Suppressor macrophage treated with lipopolysaccharide for 1 hour (primary cell): ENCODE results near the gene PPIC.
"Not testable (repeated sequence)": the region's sequence is repeated elsewhere in the genome, so short reads cannot be mapped to it uniquely, and the experiment has no call there.

Experiments
- DNase-seq, 3 donors: peaks; one replicate each; pipeline ENCODE4 v3.0.0-alpha.2; 2020 to 2022

The PPIC gene

DNA sequence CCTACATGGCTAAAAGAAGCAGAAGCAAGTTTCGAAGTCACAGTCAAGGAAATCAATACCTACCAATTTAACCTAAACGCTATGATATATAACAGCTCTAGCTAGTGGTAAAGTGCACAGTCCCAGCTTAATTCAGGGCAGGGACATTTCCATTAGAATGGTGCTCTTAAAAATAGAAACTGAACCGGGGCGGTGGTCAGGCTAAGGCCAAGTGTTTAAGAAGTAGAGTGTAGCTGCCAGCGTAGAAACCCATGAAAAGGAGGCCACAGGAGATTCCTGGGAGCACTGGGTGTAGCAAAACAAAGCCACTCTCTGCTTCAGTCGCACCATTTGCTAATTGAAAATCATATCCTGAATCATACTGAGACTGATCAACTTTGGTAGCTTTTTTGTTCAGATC, 28.8 kb downstream of the PPIC start:
- DNase-seq, result no peak

DNA sequence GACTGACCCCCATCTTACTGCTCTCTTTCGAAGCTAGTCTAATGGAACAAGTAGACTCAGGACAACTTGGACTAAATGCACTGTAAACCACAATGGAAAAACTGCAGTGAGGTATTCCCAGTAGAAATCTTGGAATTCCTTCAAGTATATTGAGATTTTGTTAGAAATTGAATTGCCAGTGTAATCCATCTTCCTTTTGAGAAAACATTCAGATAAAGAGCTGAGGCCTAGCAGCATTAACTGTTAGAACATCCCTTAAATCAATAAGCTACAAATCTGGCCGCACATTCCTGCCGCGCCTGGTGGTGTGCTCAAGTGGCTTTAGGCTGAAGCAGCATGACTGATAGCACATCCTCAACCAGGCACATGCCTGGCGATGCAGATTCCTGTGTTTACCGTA, 29.3 kb downstream of the PPIC start:
- DNase-seq, result no peak

DNA sequence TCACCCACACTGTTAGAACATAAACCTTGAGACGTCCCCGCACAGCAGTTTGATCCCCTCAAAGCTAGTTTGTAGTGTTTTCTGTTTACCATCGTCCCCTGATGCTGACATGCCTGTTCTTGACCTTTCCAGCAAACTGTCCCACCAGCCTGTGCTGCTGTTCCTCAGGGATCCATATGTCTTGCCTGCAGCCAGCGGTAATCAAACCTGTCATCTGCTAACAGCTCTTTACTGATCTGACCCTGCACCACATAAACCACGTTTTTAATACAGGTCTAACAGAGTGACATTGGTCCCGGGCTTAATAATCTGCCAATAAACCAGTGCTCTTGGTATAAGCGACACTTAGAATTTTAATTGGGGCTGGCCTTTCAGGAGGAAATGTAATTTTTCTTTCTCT, 34.7 kb downstream of the PPIC start:
- DNase-seq, result no peak

DNA sequence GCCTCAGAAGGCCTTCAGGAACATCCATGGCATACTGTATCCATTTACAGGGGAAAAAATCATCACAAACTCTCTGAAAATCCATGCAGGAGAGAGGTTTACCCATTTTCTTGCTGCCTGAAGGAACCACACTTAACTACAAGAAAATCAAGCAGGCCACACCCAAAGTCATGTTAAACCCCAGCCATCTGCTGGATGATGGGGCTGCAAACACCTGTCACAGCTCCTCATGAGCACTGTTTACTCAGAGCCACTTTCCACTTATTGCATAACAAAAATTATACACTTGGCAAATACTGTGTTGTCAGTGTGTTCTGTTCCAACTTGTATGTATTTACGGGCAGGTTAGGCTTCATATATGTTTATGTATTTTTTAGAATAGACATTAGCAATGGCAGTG, 35.8 kb downstream of the PPIC start:
- DNase-seq, result no peak

DNA sequence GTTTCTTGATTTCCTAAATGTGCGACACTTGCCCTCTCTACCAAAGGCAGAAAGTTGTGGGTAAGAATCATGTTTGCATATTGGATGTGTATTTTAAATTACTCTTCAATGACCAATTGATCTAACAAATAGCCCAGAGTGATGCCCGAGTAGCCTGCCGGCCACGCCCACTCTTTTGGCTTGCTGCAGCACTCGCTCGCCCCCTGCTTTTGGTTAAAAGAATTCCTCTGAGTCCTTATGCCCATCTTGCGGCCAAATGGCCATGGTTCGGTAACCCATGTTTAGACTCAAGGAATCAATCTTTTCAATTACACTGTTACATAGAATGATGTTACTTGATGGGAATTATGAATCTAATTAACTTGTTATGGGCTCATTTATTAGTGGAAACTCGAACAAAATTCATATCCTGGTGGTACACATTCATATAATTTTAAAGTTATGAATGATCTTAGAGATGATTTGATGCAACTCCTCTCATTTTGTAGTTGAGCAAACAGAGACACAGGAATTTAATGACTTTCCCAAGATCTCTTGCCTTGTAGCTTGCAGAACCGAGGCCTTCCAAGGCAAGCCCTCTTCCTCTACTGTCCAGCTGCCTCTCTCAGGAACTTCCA, 36.5 kb downstream of the PPIC start:
- DNase-seq, result peak; percentile 66 to 80 (median 67)

DNA sequence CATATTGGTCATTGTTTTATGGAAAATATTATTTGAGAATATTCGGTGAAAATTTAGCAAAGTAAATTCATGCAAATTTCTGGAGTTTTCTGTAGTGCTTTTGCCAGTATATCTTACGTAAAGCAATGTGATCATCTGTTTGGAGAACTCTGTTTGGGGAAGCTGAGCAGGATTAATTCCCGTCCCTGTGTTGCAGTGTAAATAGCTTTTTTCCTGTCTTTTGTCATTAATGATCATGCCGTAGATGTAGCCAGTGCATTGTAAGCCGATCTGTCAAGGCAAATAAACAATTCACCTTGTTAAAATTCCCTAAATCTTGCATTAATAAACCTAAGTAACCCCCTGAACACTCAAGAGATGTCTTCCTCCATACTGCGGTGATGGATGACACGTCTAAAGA, 39.2 kb downstream of the PPIC start:
- peak in 1 of 3 donors; percentile 2 for DNase-seq

DNA sequence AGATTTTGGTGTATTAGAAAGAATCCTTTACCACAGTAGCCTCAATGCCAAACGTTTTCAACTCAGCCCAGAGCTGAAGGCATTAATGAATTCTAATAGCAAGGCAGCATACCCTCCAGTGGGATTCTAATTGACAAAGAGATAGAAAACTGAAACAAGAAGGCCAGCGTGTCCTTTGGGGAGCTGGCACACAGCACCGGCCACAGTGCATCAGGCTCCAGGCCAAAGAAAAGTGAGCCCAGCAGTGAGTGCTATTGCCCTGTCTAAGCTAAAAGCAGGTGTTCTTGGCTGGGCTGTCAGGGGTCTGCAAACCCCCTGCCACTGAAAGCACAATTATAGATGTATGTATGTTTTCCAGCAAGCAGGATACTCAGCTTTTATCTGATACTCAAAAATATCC, 40.4 kb downstream of the PPIC start:
- no peak for DNase-seq

DNA sequence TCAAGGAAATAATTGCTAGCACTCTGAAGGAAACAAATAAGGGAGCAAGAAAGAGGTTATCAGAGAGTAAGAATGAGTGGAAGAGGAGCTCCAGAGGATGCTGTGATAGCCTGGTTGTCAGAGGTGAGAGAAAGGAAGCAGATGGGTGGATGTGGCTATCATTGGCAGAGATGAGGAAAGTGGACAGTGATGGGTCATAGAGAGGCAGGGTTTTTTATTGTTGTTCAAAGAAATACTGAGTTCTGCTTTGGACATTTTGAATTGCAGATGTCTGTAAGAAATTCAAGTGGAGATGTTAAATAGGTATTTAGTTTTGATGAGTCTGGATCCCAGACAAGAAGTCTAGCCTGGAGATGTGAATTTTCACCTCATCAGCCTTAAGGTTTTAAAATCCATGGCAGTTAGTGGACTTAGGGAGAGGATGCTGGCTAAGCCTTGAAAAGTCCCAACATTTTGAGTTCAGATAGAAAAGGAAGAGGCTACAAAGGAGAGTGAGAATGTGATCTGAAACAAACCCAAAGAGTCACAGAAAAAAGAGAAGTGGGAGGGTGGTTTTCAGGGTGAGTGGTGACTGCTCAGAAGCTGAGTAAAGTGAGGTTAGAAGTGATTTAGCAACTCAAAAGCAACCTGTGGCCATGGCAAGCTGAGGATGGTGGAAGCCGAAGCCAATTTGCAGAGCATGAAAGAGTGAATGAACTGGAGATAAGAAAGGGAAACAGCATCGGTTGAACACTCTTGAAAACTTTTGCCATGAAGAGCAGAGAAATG, 50.4 kb downstream of the PPIC start:
- peak in 2 of 3 donors; percentile 2 to 3 for DNase-seq

DNA sequence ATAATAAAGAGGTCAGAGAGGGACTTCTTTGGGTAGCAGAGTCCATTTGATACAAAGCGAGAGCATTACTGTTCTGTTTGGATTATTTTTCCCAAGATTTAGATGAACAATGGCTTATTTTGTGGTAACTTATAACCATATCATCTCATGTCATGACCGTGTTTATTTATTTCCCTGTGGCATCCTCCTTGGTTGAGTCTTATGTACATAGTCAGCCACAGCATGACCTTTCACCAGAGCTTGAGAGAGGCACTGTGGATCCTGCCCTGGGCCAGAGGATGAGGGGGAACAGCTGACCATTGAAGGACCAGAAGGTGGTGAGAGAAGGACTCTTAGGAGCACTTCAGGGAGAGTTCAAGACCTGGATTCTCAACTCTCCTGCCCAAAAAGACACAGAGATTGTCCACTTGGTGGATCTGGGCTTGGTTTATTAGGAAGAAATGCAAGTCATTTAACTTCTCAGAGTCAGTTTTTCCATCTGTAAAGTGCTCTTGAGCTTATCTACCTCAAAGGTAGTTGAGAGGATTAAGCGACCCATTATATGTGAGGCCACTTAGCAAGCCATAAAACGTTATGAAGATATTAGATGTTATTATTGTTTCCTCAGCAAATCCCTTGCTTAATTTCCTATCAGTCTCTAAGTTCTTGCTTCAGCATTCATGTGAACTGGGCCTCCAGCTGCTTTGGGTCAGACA, 51.4 kb downstream of the PPIC start:
- no peak for DNase-seq

DNA sequence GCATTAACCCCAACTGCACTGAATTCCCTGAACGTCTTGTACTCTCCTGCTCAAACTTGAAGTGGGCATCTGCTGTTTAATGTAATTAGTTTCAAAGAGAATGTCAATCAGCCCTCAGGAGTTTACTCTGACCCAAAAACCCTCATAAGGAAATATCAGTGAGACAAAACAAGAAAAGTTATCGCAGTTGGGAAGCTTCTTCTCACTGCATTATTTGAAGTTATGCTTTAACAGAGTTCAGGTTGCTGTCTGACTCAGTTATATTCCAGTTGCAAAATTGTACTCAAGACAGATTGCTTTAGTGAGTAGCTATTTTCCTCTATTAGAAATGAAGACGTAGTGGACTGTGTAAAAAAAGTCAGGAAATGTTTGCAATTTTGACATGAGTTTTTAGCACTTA, 52.1 kb downstream of the PPIC start:
- no peak for DNase-seq

DNA sequence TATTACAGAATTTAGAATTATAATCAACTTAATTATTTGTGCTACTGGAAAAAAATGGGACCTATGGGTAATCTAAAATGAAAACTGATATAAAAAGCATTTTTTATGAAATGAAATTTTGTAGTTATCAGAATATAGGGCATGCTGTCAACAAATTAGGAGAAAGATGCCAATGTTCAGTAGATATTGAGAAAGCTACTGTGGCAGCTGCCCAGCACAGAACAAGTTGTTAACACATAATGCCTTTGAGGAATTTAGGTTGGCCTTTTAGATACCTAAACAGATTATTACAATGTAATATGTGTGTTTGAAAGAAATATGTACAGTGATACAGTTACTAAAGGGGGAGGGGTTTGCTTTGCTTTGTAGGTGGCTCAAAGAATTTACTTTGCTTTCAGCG, 54.1 kb downstream of the PPIC start:
- DNase-seq, result no peak

DNA sequence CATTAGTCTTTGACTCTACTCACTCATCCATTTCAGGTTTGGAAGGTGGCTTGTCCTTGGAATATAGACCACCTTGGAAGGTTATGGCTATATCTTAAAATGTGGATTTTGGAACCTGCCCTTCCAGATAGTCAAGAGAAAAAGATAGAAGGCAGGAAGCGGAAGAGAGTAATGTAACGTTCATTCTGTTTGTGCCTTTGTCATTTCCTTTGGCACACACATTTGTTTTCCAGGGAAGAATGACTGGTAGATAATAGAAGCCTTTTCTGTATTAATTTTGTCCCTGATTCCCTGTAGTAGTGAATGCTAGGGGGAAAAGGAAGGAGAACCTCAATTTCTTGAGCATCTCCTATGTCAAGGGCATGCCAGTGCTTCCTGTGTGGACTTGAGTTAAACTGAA, 54.7 kb downstream of the PPIC start:
- DNase-seq, result no peak

DNA sequence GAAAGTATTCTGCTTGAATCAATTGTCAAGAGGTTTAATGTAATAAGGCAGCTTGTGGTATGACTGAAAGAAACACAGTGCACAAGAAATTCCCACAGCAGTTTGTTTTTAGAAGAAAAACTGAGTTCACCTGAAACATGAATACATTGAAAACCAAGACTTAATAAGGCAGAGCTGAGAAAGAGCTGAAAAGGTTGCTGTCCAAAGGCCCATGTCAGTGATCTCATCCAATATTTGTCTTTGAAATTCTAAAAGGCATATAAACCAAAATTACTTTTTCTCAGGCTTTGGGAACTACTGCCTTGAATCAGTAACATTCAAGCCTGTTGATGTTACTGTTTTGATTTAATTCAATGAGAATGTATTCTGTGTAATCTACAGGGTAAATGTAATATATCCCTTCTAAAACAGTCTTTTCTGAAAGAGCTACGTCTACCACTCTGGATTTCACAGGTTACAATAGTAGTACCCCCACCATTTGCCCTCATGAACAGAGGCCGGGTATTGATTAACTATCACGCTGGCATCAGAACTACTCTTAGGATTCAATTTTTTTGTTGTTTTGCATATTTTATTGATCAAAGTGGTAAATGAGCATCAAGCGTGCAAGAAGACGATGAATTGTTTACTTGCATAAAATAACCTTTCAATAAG, 57.8 kb downstream of the PPIC start:
- DNase-seq, result no peak

DNA sequence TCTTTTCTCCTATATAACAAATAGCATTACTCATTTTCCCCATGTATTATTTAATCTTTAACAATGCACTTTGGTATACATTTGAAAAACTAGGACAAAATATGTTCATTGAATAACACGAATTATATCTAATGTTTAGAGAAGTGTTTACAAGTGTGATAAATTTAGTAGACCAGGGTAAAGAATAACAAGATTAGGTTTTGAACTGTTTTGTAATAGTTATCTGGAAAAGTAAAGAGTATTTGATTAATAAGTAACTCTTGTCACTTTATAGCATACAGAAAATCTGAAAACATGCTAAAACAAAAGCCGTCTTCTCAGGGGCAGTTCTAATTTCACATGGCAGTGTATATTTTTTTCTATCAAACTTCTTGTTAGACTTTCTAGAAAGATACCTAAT, 58.5 kb downstream of the PPIC start:
- no peak for DNase-seq

DNA sequence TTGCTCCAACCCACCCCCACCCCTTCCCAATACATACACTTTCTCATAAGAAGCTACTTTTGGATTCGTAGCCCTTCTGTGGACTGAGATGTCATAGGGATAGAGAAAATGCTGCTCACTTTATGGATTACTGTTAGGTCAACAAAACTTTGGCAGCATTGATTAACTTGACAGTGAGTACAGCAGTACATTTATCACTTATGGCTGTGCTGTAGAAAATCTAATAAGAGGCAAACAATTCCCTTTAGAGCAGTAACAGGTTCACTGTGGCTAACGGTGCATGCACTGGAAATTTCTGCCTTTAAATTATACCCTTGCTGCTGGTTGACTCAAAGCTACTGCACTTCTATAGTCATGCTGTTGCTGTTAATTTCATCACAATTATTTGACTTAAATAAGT, 59.2 kb downstream of the PPIC start:
- DNase-seq, result no peak

DNA sequence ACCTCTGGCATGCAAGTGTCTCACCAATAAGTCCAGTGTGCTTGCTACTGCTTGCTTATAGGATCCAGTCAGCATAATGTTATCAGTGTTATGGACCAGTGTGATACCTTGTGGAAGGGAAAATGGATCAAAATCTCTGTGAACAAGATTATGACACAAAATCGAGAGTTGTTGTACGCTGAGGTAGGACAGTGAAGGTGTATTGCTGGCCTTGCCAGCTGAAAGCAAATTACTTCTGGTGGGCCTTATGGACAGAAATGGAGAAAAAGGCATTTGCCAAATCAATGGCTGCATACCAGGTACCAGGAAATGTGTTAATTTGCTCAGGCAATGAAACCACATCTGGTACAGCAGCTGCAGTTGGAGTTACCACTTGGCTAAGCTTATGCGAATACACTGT, 62.3 kb downstream of the PPIC start:
- not testable (repeated sequence) for DNase-seq

DNA sequence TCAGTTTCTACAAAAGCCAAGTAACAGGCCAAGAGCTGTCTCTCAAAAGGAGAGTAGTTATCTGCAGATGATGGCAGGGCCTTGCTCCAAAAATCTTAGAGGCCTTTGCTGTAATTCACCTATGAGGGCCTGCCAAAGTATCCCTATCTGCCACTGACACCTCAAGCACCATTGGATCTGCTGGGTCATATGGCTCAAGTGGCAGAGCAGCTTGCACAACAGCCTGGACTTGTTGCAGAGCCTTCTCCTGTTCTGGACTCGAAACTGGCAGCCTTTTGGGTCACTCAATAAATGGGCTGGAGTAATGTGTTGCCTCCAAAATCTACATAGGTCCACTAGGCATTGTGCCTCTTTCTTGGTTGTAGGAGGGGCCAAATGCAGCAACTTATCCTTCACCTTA, 62.8 kb downstream of the PPIC start:
- DNase-seq, result not testable (repeated sequence)
